ENCODE measurements around the gene CTDSPL.
"Not testable (repeated sequence)": the region's sequence is repeated elsewhere in the genome, so short reads cannot be mapped to it uniquely, and the experiment has no call there.

Gene CTDSPL, protein sequence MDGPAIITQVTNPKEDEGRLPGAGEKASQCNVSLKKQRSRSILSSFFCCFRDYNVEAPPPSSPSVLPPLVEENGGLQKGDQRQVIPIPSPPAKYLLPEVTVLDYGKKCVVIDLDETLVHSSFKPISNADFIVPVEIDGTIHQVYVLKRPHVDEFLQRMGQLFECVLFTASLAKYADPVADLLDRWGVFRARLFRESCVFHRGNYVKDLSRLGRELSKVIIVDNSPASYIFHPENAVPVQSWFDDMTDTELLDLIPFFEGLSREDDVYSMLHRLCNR

DNA sequence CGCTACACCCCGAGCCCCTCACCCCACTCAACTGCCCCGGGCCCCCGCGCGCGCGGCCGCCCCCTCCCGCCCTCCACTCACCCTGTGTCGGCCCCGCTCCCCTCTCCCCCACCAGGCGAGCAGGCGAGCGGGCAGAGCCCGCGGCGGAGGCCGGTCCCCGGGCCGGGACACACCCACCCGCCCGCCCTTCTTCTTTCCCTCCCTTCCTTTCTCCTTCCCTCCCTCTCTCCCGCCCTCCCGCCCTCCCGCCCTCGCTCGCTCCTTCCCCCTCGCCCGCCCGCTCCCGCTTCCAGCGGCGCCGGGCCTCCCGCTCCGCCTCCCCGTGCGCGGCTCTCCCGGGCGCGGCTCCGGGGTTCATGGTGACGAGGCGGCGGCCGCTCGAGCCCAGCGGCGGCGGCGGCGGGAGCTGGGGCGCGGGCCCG is at the start of gene CTDSPL:
Gene CTDSPL, plus strand, starts transcription at position 261 of the 422 bp plus-strand sequence. CDS start 320 bp downstream, outside the sequence.
- no peak for DNase-seq

DNA sequence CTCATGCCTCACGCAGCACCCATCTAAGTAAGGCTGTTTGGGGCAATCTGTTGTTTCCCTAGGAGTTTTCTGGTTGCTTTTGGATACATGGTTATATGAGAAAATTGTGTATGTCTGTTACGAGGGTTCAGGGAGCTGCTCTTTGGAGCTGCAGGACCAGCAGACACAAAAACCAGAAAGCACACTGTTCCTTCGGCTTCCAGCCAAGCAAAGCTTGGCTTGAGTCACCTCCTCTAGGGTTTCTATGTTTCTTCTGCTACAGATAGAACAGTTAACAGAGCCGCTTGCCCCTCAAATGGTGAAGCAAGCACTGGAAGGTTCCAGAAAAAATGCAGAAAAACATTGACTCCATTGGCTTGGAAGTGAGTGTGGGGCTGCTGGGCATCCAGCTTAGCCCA is 49.2 kb upstream of the CTDSPL start:
- no peak for DNase-seq

DNA sequence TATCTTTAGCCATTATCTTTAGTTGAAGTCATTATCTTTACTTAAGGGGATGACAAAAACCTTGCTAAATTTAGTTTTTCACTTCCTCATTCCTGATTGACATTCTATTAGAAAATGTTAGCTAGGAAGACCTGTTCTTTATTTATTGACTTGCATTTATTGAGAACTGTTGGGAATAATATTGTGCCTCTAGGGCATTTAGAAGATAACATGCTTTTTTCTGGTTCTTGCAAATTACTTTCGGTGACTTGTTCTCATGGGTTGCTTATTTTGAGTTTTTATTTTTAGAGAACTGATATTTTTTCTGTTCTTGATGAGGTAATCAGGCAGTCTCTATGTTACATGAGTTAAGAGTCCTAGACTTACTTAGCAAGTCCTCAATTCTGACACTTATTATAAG is 48.3 kb upstream of the CTDSPL start:
- DNase-seq, result no peak

DNA sequence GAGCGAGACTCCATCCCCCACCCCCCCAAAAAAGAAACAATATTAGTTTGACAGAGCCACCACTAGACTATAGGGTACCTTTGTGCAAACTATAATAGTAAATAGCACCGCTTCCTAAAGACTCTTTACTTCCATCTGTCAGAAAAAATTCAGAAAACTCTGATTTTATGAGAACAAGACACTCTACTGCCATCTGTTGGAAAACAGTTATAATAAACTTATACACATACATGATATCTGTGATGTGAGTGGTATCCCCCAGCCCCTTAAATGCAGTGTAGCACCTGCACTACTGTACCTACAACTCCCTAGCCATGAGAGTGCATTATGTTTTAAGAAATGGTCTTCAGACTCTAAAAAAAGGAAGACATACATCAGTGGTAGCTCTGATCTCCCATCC is 47.1 kb upstream of the CTDSPL start:
- DNase-seq, result peak; percentile 12

GRCh38 chr3:37815156-37815555 is 46.5 kb upstream of the CTDSPL start:
- DNase-seq, result not testable (repeated sequence)

GRCh38 chr3:37816271-37816670 is 45.4 kb upstream of the CTDSPL start:
- no peak for DNase-seq

GRCh38 chr3:37819591-37819990 is 42.1 kb upstream of the CTDSPL start:
- DNase-seq, result no peak

- no peak for DNase-seq
These were observed 41.4 kb upstream of the CTDSPL start for GRCh38 chr3:37820286-37820685.

DNA sequence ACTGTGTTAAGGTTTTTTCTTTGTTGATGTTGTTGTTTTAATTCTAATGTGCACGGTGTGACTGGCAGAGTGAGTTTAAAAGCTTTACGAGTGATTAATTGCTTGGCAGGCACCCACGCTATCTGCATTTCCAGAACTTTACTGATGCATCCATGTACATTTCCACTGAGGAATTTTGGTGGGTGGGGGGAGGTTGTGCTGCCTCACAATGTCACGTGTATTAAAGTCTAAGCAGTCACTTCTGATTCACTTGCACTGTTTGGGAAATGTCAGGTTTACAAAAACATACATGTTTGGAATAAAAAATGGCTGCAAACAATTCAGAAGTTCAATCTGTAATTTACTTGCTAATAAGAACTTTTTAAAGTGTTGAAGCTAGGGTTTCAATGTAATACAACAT is 38.5 kb upstream of the CTDSPL start:
- DNase-seq, result no peak

DNA sequence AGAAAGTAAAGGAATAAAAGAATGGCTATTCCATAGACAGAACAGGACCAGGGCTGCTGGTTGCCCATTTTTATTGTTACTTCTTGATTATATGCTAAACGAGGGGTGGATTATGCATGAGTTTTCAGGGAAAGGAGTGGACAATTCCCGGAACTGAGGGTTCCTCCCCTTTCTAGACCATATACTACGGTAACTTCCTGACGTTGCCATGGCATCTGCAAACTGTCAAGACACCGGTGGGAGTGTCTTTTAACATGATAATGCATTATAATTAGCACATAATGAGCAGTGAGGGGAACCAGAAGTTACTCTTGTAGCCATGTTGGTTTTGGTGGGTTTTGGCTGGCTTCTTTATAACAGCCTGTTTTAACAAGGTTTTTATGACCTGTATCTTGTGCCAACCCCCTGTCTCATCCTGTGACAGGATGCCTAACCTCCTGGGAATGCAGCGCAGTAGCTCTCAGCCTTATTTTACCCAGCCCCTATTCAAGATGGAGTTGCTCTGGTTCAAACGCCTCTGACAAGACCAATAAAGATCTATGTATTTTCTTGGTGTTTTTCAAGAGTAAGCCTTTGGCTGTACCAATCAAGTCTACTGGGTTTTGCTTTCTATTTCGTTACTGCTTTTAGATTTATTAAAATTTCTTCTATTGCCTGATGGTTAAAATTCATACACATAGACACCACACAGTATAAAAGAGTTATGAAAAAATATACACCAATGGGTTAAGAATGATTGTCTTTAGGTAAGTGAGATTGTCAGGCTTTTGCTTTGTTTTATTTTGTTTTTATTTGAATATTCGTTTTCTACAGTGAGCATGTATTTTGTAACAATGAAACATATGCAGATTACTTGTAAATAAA is 37.4 kb upstream of the CTDSPL start:
- no peak for DNase-seq

- DNase-seq, result no peak
These were observed 36.7 kb upstream of the CTDSPL start for GRCh38 chr3:37824954-37825328.

DNA sequence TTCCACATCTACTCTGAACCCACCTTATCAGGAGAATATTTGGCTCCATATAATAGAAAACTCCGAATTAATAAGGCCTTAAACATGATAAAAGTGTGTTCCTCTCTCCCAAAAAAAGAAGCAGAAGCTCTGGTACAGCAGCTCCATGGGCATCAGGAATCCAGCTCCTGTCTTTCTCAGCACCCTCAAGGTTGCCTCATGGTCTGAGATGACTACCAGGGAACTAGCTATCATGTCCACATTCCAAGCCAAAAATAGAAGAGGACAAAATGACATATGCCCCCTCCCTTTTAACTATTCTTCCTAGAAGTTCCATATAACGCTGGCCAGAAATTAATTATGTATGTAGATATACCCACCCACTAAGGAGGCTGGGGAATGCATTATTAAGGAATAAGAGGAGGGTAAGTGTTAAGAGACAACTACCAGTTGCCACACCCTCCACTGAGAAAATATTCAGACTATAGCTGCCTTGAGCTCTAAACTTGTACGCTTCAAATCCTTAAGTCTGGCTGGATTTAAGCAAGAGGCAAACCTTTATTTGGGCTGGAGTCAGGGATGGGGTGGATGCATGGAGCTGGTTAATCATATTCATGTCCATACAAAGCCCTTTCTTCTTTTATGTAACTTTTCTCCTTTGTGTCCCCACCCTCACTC is 35.8 kb upstream of the CTDSPL start:
- DNase-seq, result no peak

DNA sequence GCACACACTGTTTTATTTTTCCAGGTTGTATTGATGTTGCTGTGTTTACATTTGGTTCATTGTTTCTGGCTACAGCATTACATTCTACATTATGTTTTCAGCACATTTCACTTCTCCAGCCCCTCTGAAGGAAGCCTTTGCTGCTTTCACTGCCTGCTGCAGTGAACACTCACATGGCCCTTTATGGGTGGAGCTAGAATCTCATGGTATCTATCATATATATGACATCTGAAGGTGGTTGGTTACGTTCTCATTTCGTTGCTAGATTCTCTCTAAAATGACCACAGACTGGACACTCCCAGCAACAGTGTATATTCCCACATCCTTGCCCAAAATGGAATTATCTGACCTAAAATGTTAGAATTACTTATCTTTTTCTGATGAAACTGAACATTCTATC is 35.2 kb upstream of the CTDSPL start:
- no peak for DNase-seq

GRCh38 chr3:37826933-37827332 is 34.7 kb upstream of the CTDSPL start:
- no peak for DNase-seq

DNA sequence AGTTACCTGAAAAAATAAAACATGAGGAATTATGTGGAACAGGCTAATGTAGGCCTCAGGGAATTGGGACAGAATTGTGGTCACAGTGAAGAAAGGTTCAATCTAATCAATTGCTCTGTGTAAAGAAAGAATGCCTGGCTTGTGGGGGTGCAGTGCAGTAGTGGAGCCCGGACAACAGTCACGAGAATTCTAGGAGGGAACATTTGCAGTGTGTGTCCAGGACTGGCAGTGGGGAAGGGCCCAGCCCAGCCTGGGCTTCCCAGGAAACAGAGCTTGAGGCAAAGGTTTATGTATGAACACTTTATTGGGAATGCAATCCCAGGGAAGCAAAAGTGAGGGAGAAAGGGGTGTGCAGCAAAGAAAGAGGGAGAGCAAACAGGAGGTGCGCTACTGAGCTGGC is 29.2 kb upstream of the CTDSPL start:
- DNase-seq, result no peak

DNA sequence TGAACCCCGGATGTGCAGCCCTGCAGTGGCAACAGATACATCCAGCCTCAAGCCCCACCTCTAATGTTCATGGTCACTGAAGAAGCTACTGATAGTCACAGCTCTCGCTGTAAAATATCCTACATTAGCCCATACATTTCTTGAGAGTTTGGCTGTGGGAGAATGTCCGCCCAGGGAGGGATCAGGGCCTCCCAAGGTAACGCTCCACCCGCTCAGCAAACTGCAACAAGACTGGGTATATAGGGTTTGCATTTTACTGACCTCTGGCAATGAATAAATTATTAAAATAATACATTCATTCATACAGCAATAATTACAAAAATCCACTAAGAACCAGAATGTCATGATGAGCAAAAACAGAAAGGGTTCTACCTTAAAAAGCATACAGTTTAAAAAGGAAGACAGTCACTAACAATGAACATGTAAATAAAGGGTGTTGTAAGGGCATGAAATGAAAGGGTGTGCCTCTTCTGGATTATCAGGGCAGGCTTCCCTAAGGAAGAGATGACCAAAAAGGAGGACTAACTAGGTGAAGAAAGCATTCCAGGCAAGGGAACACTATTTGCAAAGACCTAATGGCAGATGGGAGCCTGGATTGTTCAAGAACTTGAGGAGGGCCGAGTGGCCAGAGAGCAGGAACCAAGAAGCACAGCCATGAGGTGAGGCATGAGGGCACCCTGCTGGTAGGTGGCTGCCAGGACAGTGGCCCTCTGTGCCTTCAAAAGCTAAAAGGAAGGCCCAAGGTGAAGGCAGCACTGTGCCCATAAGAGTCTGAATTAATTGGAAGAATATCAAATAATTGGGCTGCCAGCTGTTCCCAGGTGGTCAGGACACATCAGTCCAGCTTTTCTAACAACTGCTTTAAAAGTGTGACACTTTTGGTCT is 28.1 kb upstream of the CTDSPL start:
- peak; percentile 42 for DNase-seq

DNA sequence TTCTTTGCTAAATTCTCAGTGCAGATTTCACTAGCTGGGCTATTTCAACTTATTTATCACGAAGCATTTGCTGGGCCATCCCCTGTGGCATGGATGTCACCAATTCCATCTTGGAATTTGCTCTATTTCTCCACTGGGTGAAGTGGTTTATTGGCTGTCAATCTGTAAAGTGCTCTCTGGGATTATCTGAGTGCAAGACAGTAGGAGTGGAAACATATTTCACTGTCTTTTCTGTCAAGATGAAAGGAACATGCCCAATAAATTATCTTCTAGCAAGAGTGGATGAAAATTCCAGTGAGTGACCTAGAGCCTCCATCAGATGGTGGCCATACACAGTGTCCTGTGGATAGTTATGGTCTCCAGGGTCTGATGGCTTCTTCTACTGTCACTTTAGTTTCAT is 25.1 kb upstream of the CTDSPL start:
- no peak for DNase-seq

- DNase-seq, result no peak
These were observed 14.0 kb upstream of the CTDSPL start for GRCh38 chr3:37847689-37848088.

- no peak for DNase-seq
These were observed 12.3 kb upstream of the CTDSPL start for GRCh38 chr3:37849146-37849923.

GRCh38 chr3:37852097-37852496 is 9.6 kb upstream of the CTDSPL start:
- no peak for DNase-seq

- DNase-seq, result no peak
These were observed 8.9 kb upstream of the CTDSPL start for GRCh38 chr3:37852771-37853170.
